ENCODE results near the gene CATSPERB. TPM values are rescaled to one million over a fixed set of nuclear protein-coding genes. Genes with fewer than 3 reads are reported as not detected.

CATSPERB gene
- total and polyA plus RNA-seq, 2 of the 8 experiments (the other 6 are each of a cell fraction or from before 2014, with no cell fraction given) = 0.11 to 0.30 TPM

- no peaks in the 10 kb centered on the region for H3K36me3 ChIP-seq (ENCODE audit: control insufficient read depth in 2 of 4, insufficient read depth in 4 of 4, low read length in 3 of 4)
- H3K79me2 ChIP-seq (ENCODE audit: control insufficient read depth in 1 of 2, insufficient read depth in 2 of 2, low read length in 2 of 2) = no peaks in the 10 kb centered on the region
- H2BK20ac ChIP-seq (ENCODE audit: low read length) = no peak overlapping the region
- ChIA-PET POLR2A (ENCODE audit: partially characterized antibody) (no interaction called here), CTCF (ENCODE audit: partially characterized antibody) (no interaction called here)
- no peaks in the 10 kb centered on the region for H3K79me1 ChIP-seq (ENCODE audit: low read depth, low read length)
- DNase-seq (ENCODE audit: low read depth in 1 of 2, low spot score in 2 of 2) (no peak), FAIRE-seq (no peak)
- no peak overlapping the region for H2AFZ ChIP-seq (ENCODE audit: low read length)
- no peak overlapping the region for H3K18ac ChIP-seq (ENCODE audit: extremely low read depth, low read length)
- H3K56ac ChIP-seq (replicated peaks; ENCODE audit: insufficient read length, low read depth, low read length) = no peak overlapping the region
- H3K9me3 ChIP-seq (ENCODE audit: insufficient read depth in 2 of 2, low read depth in 1 of 2, low read length in 1 of 2) = no peaks in the 10 kb centered on the region
- H3K23me2 ChIP-seq (ENCODE audit: low read depth, low read length) = no peaks in the 10 kb centered on the region; the same call in 1 of the 2 replicates
- H3K4me1 ChIP-seq (replicated peaks in 1 of 4; ENCODE audit: control insufficient read depth in 3 of 4, insufficient read depth in 4 of 4, low read length in 3 of 4) = no peaks in the 10 kb centered on the region
- no peak overlapping the region for H2AK5ac ChIP-seq (ENCODE audit: low read depth, low read length)
- TF ChIP-seq SIRT6 (IDR thresholded peaks at IDR 0.05; ENCODE audit: low read length) (no peak), EP300 (IDR thresholded peaks at IDR 0.05; ENCODE audit: borderline replicate concordance in 1 of 2, low read depth in 2 of 2, low read length in 2 of 2) (no peak), HDAC6 (IDR thresholded peaks at IDR 0.05; ENCODE audit: low read depth, low read length) (no peak), KDM4A (IDR thresholded peaks at IDR 0.05; ENCODE audit: low read depth, low read length, severe bottlenecking) (no peak), ZNF274 (IDR thresholded peaks at IDR 0.05; ENCODE audit: borderline replicate concordance, extremely low read depth, low read length) (no peak), SIX5 (IDR thresholded peaks at IDR 0.05; ENCODE audit: low read depth, low read length) (no peak), TAF7 (optimal IDR thresholded peaks at IDR 0.05; ENCODE audit: borderline replicate concordance, low read depth, low read length) (no peak), JUND (IDR thresholded peaks at IDR 0.05; ENCODE audit: low read length) (no peak), JUN (IDR thresholded peaks at IDR 0.05; ENCODE audit: low read depth, low read length) (no peak)
- H3K27me3 ChIP-seq (replicated peaks in 1 of 4; ENCODE audit: control insufficient read depth in 3 of 4, extremely low read depth in 1 of 4, insufficient read depth in 3 of 4, low read length in 3 of 4) = no peaks in the 10 kb centered on the region
- WGBS, 2 experiments (ENCODE audit: extremely low coverage in 1 of 2, insufficient coverage in 1 of 2, insufficient read length in 1 of 2, insufficient replicate concordance in 2 of 2, low coverage in 1 of 2, low lambda C conversion rate in 2 of 2, missing lambda C conversion rate in 1 of 2) = 88% methylated on average over 2 of the region's 2 CpGs; no CpG with 5 or more reads in 1 of the 2 experiments
- H4K91ac ChIP-seq (replicated peaks; ENCODE audit: insufficient read length, low read length) = no peak overlapping the region
- no peak overlapping the region for H3K23ac ChIP-seq (ENCODE audit: insufficient read length)
- H3K4me2 ChIP-seq (ENCODE audit: insufficient read depth in 1 of 2, low read depth in 2 of 2, low read length in 2 of 2) = no peak overlapping the region
- no peak overlapping the region for H3K9ac ChIP-seq (replicated peaks in 1 of 4; ENCODE audit: extremely low read depth in 1 of 4, low read depth in 3 of 4, low read length in 3 of 4)
- no peak overlapping the region for H2BK5ac ChIP-seq (ENCODE audit: low read depth, low read length)
- no peak overlapping the region for H3K4me3 ChIP-seq (ENCODE audit: extremely low read depth in 1 of 4, insufficient read depth in 2 of 4, low read depth in 3 of 4, low read length in 4 of 4)
- H3K27ac ChIP-seq (ENCODE audit: low read depth, low read length) = no peak overlapping the region
- H4K5ac ChIP-seq (ENCODE audit: insufficient read length, low read depth, low read length) = no peak overlapping the region
- no peak overlapping the region for H3K14ac ChIP-seq (ENCODE audit: insufficient read length)
- H2BK120ac ChIP-seq (replicated peaks; ENCODE audit: low read depth, low read length) = no peak overlapping the region
- no peak overlapping the region for H3K4ac ChIP-seq (replicated peaks; ENCODE audit: insufficient read length, low read depth, low read length)
- H2BK12ac ChIP-seq (ENCODE audit: low read depth, low read length) = no peak overlapping the region
- no peaks in the 10 kb centered on the region for H4K20me1 ChIP-seq (replicated peaks in 1 of 2; ENCODE audit: control insufficient read depth in 1 of 2, insufficient read depth in 2 of 2, low read length in 2 of 2)
- no peak overlapping the region for H2BK15ac ChIP-seq (ENCODE audit: low read length)
- H4K8ac ChIP-seq (ENCODE audit: extremely low read depth, insufficient read depth, low read length) = no peak overlapping the region
Measured at GRCh38 chr14:91653451-91653850, 78.4 kb downstream of the CATSPERB start.

Data from H1 (cell line).